GM19395 (cell line): ENCODE data around the gene BMPER.

Experiments used
- ATAC-seq: cut with Tn5 transposase; IDR thresholded peaks from one replicate; pipeline ENCODE4 v1.9.1; 2021; ENCODE audit warnings: mild to moderate bottlenecking, moderate library complexity; ENCODE audit not compliant: unreplicated experiment

BMPER gene

GRCh38 chr7:33887266-33887975 lies 17.9 kb upstream of the BMPER start:
- no peak for ATAC-seq

- ATAC-seq = no peak
Observed at GRCh38 chr7:33888166-33888565, 17.2 kb upstream of the BMPER start.

GRCh38 chr7:33892945-33893344 lies 12.4 kb upstream of the BMPER start:
- ATAC-seq = no peak

- no peak for ATAC-seq
Observed at GRCh38 chr7:33893377-33893776, 12.0 kb upstream of the BMPER start.

GRCh38 chr7:33895025-33895804 lies 10.1 kb upstream of the BMPER start:
- ATAC-seq = peak; percentile 98

GRCh38 chr7:33900501-33900900 lies 4.8 kb upstream of the BMPER start:
- no peak for ATAC-seq

GRCh38 chr7:33901199-33901598 lies 4.1 kb upstream of the BMPER start:
- ATAC-seq = no peak

GRCh38 chr7:33901847-33902246 lies 3.5 kb upstream of the BMPER start:
- ATAC-seq = no peak

GRCh38 chr7:33902746-33903145 lies 2.6 kb upstream of the BMPER start:
- no peak for ATAC-seq

- peak; percentile 44 for ATAC-seq
Observed at GRCh38 chr7:33903791-33904680, 1.3 kb upstream of the BMPER start.

GRCh38 chr7:33904681-33905388 lies 504 bp upstream of the BMPER start:
- peak; percentile 52 for ATAC-seq

GRCh38 chr7:33906697-33907096 lies 1.4 kb downstream of the BMPER start:
- ATAC-seq = no peak

- no peak for ATAC-seq
Observed at GRCh38 chr7:33907625-33908024, 2.3 kb downstream of the BMPER start.

- no peak for ATAC-seq
Observed at GRCh38 chr7:33909318-33909717, 4.0 kb downstream of the BMPER start.

- ATAC-seq = no peak
Observed at GRCh38 chr7:33909755-33910154, 4.4 kb downstream of the BMPER start.

- no peak for ATAC-seq
Observed at GRCh38 chr7:33910756-33911155, 5.4 kb downstream of the BMPER start.

GRCh38 chr7:33916357-33917081 lies 11.2 kb downstream of the BMPER start:
- no peak for ATAC-seq

GRCh38 chr7:33917661-33918060 lies 12.3 kb downstream of the BMPER start:
- no peak for ATAC-seq

- ATAC-seq = no peak
Observed at GRCh38 chr7:33918438-33919143, 13.3 kb downstream of the BMPER start.
